Measurements from ENCODE around the gene NLK. TPM values are rescaled to one million over a fixed set of nuclear protein-coding genes. Genes with fewer than 3 reads are reported as not detected.
"Not testable (repeated sequence)": the region's sequence is repeated elsewhere in the genome, so short reads cannot be mapped to it uniquely, and the experiment has no call there.

The NLK gene
- total RNA-seq, 1 experiment from 2014 or later = 14.3 TPM

GRCh38 chr17:28232966-28233870, 190.7 kb downstream of the NLK start:
- not testable (repeated sequence) for DNase-seq (ENCODE audit: low read depth)

- DNase-seq (ENCODE audit: low read depth) = not testable (repeated sequence)
These were observed 191.7 kb downstream of the NLK start for GRCh38 chr17:28233872-28234856.

GRCh38 chr17:28235066-28235700, 192.7 kb downstream of the NLK start:
- not testable (repeated sequence) for DNase-seq (ENCODE audit: low read depth)

GRCh38 chr17:28236033-28236653, 193.7 kb downstream of the NLK start:
- not testable (repeated sequence) for DNase-seq (ENCODE audit: low read depth)

GRCh38 chr17:28238547-28239270, 196.2 kb downstream of the NLK start:
- not testable (repeated sequence) for DNase-seq (ENCODE audit: low read depth)

GRCh38 chr17:28239271-28239624, 196.8 kb downstream of the NLK start:
- no peak for DNase-seq (ENCODE audit: low read depth)

GRCh38 chr17:28240688-28241340, 198.3 kb downstream of the NLK start:
- DNase-seq (ENCODE audit: low read depth) = no peak

- DNase-seq (ENCODE audit: low read depth) = no peak
These were observed 200.3 kb downstream of the NLK start for GRCh38 chr17:28242791-28243190.

GRCh38 chr17:28243268-28243667, 200.8 kb downstream of the NLK start:
- not testable (repeated sequence) for DNase-seq (ENCODE audit: low read depth)

- no peak for DNase-seq (ENCODE audit: low read depth)
These were observed 202.0 kb downstream of the NLK start for GRCh38 chr17:28244446-28244845.

Other genes with a start within 250 kb of the NLK start
- 18.7 and 18.9 TPM in 2 replicates for gene NOS2, start 242.1 kb upstream of the NLK start, total RNA-seq (2014; rRNA removed; shearing (Covaris generic))
- 0.48 and 2.5 TPM in 2 replicates for gene LYRM9, start 149.3 kb upstream of the NLK start, total RNA-seq (2014; rRNA removed; shearing (Covaris generic))